TTC549 (cell line): ENCODE data around the gene NUP214.
"Not testable (repeated sequence)": the region's sequence is repeated elsewhere in the genome, so short reads cannot be mapped to it uniquely, and the experiment has no call there.

ENCODE experiments used
- FAIRE-seq: peaks from 2 replicates; lab custom pipeline; 2012; peaks lifted over from hg19 to GRCh38; lab: Jason Lieb, UNC

Gene NUP214

DNA sequence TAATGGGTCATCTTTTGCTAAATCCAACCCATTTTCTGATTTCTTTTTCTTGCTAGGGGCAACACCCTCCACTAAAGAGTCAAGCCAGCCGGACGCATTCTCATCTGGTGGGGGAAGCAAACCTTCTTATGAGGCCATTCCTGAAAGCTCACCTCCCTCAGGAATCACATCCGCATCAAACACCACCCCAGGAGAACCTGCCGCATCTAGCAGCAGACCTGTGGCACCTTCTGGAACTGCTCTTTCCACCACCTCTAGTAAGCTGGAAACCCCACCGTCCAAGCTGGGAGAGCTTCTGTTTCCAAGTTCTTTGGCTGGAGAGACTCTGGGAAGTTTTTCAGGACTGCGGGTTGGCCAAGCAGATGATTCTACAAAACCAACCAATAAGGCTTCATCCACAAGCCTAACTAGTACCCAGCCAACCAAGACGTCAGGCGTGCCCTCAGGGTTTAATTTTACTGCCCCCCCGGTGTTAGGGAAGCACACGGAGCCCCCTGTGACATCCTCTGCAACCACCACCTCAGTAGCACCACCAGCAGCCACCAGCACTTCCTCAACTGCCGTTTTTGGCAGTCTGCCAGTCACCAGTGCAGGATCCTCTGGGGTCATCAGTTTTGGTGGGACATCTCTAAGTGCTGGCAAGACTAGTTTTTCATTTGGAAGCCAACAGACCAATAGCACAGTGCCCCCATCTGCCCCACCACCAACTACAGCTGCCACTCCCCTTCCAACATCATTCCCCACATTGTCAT is 72.0 kb downstream of the NUP214 start:
- no peak for FAIRE-seq

DNA sequence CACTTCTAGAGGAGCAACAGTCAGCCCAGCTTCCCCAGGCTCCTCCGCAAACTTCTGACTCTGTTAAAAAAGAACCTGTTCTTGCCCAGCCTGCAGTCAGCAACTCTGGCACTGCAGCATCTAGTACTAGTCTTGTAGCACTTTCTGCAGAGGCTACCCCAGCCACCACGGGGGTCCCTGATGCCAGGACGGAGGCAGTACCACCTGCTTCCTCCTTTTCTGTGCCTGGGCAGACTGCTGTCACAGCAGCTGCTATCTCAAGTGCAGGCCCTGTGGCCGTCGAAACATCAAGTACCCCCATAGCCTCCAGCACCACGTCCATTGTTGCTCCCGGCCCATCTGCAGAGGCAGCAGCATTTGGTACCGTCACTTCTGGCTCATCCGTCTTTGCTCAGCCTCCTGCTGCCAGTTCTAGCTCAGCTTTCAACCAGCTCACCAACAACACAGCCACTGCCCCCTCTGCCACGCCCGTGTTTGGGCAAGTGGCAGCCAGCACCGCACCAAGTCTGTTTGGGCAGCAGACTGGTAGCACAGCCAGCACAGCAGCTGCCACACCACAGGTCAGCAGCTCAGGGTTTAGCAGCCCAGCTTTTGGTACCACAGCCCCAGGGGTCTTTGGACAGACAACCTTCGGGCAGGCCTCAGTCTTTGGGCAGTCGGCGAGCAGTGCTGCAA is 72.8 kb downstream of the NUP214 start:
- FAIRE-seq = no peak

DNA sequence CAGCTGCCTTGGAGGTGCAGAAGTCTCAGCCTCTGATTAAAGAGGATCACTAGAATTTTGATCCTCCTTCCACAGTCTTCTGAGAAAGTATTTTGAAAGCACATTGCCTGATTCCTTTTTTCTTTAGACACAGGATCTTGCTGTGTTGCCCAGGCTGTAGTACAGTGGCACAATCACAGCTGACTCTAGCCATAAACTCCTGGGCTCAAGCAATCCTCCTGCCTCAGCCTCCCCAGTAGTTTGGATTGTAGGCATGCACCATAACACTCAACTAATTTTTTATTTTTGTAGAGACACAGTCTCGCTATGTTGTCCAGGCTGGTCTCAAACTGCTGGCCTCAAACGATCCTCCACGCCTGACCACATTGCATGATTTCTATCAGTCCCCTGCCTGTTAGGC is 76.5 kb downstream of the NUP214 start:
- FAIRE-seq = no peak

DNA sequence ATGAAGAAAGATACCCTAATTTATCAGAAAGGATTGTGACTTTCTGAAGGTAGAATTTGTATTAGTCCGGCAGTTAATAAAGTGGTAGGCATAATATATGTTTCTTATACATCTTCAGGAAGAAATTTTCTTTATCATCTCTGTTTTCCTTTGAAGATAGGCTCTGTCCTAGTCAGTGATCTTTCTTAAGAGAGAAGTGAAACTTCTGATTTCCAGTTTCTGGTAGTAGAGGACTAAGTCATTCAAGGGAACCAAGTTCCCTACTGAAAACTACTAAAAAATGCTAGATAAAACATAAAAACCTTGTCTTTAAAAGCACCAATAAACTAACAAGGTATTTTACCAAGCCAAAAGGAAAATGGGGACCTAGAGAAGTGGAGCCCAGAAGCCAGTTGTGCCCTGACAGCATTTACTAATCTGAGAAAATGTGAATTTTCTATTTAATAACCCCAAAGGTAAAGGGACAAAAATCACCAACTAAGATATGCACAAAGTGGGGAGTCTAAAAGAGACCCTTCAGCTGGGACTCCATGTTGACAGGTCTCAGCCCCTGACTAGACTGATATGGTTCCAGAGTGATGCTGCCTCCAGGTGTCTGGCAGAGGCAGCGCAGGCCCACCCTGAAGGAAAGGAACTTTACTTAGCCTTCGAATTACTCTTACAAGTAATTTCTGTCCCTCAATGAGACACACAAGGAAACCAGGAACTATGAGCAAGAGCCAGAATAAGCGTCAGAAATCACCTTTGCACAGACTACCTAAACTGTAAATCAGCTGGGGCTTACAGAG is 78.2 kb downstream of the NUP214 start:
- no peak for FAIRE-seq

DNA sequence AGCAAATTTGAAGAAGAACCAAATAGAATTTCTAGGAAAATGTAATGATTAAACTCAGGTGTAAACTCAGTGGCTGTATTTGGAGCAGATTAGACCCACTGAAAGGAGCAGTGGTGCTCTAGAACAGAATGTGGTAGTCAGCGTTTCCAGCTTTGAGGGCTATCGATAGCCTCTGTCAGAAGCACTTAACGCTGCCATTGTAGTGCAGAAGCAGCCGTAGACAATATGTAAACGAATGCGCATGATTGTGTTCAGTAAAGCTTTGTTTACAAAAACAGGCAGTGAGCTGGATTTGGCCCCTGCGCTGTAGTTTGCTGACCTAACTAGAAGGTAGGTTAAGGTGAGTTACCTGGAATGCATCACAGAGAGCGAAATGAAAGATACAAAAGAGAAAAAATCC is 78.9 kb downstream of the NUP214 start:
- no peak for FAIRE-seq

DNA sequence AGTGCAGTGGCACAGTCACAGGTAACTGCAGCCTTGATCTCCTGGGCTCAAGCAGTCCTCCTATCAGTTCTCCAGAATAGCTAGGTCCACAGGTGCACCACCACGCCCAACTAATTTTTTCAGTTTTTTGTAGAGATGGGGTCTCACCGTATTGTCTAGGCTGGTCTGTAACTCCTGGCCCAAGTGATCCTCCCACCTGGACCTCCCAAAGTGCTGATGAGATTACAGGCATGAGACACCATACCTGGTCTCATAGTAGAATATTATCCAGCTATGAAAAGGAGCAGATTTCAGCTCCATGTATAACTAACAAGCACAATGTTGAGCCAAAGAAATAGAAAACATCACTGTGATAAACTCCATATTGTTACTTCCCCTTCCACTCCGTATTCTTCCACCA is 81.1 kb downstream of the NUP214 start:
- no peak for FAIRE-seq

DNA sequence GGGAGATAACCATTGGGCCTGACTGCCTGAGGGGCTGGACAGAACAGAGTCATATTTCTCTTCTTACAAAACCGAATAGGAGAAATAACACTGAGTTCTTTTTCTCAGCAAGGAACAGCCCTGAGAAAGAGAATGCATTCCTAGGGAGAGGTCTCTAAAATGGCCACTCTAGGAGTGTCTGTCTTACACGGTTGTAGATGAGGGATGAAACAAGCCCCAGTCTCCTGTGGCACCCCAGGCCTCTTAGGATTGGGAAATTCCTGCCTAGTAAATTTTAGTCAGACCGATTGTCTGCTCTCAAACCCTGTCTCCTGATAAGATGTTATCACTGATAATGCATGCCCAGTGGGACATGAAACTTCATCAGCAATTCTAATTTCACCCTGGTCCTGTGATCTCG is 86.5 kb downstream of the NUP214 start:
- not testable (repeated sequence) for FAIRE-seq

DNA sequence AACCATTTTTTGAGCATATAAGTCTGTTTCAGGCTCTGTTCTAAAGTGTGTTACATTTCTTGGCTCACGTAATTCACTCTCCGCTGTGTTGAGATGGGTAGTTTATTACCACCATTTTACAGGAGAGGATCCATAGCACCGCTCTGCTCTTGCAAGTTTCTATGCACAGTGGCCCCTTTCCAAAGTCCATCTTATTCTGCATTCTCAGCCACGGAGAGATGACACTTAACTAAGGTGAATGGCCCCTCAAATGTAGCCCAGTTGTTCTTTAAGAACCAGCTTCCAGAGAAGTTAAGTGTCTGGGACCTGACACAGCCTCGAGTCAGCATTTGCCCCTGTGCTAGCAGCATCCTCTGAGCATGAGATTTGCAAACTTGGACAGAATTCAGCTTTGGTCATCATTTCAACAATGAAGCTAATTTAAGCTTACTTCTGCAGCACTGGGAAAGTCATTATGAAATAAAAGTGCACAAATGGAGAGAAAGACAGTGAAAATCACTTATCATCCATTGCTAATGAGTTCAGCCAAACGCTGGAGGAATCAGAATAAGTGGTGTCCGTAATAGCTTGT is 89.0 kb downstream of the NUP214 start:
- FAIRE-seq = no peak

DNA sequence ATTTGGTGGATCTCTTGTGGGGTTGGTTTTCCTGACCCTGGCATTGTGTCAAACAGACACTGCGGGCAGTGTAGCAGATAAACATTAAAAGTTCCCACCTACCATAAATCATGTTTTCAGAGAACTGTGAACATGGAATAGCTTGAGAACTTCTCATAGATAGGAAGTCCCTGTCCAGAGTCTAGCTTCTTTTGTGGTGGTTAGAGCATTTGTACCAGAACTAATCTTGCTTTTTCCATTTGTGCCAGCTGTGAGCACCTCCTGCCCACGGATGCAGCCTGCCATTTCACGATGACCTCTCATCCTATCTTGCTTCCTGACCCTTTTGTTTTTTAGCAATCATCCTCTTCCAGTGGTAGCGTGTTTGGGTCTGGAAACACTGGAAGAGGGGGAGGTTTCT is 89.5 kb downstream of the NUP214 start:
- no peak for FAIRE-seq

DNA sequence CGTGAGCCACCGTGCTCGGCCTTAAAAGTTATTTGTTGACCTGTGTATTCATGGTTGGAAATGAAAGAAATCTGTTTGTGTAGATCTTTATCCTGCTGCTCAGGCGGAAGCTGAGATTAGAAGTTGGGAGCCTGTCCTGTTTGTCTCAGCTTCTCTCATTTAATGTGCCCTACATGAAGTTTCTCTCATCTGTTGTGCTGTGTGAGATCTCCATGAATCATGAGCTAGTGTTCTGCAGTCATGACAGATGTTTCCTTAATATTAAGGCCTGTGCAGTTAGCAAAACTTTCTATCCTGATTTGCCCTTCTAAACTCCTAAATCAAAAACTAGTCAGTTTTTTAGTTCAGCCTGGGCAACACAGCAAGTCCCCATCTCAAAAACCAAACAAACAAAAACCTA is 91.4 kb downstream of the NUP214 start:
- no peak for FAIRE-seq

DNA sequence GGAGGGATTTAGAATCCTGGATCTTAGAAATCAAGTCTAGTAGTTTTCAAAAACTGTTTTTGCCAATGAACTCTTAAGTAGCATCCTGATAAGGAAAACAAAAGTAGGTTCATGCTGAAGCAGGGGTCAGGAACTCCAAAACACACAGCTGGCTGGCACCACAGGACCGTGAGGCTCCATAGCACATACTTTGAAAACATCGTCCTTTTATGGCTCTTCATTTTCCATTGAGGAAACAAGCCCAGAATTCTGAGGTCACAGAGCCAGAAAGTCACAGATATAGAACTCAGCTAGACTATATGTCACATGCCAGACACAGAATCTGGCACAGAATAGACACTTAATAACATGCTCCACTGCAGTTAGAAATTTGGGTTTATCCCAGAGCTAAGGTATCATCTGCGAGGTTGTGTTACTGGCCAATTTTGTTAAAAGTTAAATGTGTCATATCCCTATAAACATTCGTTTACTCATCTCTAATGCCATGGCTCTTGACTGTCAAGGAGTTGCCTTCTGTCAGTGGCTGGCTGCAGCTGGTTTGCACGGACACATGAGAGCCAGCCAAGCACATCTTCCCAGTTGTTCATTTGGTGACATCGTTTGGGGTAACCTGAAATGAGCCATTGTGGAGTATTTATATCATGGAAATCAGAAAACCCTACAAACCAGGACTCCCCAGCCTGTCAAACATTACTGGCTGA is 92.1 kb downstream of the NUP214 start:
- no peak for FAIRE-seq

DNA sequence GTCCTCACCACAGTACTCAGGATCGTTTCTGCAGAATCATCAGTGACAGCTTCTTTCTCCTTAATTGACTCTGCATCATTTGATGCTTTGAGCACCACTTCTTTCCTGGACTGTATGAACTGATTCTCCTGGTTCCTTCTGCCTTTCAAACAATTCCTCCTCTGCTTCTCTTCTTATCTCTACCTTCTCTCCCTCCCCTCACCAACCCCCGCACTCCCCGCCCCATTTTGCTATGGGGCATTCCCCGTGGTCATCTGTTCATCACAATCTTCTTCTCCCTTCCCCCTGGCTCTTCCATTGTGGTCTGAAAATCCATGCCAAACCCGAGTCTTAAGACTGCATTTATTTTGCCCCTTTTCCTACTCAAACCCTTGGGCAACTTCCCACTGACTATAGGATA is 93.0 kb downstream of the NUP214 start:
- no peak for FAIRE-seq

DNA sequence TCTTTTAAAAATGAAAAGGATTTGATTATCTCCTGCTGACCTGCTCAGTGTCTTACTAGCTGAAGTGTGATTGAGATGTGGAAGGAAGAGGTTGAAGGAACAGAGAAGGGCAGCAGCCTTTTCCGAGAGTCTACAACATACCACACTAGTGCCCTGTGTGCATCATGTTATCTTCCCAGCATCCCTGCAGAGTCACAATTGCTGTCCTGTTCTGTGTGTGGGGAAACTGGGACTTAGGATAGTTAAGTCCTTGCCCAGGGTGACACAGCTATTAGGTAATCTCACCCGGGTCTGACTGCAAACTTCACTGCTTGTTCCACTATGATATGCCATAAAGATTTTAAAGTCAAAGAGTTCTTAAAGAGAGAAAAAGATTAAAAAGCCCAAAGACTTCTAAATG is 95.1 kb downstream of the NUP214 start:
- FAIRE-seq = no peak

DNA sequence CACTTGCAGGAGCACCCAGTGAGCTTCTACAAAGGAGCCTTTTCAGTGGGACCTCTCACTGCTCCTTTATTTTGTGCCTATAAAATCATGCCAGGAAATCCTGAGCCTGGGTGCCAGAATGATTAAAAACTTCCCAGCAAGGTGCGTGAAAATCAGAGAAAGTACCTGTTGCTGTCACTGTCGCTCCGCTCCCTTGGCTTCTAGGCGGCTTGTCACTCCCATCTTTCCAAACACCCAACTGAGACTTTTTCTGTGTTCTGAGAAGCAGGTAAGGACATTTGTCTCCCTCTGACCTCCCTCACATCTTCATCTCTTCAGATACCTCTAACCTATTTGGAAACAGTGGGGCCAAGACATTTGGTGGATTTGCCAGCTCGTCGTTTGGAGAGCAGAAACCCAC is 97.1 kb downstream of the NUP214 start:
- FAIRE-seq = no peak

DNA sequence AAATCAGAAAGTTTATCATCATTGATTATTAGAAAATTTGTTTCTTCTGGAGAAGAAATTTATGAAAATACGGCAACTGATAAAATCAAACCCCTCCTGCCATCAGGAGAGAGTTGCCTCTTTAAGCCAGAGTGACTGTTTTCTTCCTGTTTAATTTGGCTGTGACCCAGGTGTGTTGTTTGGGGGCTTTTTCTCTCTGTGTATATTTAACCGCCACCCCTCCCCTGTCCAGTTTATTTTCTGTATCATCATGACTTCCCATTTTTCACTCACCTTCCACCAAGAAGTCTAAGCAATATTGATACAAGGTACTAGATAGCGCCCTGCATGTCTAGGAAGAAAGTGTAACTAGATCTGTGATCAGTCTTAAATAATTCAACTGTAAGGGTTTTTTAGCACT is 100.8 kb downstream of the NUP214 start:
- FAIRE-seq = no peak

DNA sequence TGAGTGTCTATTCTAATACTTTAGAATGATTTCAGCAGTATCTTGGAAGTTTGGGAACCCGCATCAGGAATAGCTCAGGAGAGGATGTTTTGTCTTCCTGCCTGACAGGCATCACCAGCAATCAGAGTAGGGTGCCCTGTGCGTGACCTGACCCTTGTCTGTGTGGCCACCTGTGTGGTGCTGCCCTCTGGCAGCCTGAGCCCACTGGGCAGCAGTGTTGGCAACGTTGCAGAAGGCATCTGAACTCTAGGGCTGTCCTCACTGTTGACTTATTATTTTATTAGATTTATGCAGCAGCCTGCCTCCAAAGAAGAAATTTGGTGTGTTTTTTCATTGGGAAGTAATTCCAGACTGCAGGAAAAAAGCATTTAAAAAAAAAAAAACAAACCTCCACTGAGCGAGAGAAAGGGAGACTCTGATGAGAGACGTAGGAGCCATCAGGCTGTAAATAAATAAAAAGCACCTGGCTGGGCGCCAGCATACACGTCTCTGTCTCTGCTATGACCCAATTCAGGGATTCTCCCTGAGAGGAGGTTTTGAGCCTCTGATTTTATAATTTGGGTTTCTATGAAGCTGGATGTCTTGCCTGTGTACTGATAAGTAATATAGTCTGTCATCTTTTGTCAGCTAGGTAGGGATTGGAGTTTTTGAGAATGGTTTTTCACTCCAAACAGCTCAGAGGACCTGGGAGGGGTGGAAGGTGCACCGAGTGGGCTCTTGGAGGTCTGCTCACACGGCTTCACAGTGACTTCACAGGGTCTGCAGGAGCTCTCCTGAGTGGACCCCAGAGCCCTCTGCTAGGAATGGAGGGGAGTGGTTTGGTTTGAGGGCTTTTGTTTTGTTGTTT is 101.9 kb downstream of the NUP214 start:
- FAIRE-seq = no peak

DNA sequence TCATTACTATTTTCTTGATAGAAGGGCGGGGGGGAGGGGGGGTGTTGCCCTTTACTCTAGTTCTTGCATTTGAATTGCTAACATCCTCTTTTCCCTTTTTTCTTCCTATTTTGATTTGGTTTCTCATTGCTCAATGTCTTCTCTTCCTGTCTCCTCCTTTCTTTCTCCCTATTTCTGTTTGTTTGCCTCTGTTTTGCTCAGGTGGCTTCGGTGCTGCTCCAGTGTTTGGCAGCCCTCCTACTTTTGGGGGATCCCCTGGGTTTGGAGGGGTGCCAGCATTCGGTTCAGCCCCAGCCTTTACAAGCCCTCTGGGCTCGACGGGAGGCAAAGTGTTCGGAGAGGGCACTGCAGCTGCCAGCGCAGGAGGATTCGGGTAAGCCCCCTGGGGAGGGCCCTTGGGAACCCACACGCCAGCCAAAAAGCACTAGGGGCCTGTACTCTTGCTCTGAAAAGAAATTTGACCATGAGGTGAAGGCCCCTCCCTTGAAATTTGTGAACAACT is 102.6 kb downstream of the NUP214 start:
- FAIRE-seq = no peak

DNA sequence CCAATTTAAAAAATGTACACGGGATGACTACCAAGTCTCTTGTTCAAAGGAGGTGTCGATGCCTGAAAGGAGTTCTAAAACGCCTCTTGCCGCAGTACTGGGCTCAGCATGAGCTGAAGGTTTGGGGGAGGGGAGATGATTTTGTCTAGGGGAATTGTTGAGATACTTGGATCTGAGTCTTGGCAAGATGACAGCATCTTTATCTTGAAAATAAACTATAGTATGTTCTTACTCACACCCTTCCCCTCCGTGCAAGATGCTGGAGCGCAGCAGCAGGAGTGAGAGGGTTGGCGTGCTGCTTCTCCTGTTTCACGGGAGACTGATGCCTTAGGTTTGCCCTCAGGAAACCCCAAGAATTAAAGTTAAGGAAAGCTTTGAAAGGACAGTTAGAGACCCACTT is 103.6 kb downstream of the NUP214 start:
- no peak for FAIRE-seq

DNA sequence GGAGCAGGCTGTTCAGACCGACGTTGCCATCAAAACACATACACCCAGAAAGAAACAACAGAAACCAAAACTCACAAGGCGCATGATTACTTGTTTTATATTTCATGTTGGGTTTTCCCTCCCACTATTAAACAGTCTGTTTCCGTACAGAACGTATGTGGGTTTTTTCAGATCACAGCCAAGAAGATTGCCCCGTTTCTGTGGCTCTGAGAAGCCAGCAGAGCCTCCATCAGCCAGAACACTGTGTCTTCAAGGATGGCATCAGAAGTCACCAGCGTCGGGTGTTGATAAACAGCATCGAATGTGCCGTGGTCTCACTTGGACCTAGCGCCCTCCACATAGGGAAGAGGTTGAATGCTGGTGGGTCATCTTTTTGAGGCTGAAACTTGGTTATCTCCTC is 108.2 kb downstream of the NUP214 start:
- no peak for FAIRE-seq

DNA sequence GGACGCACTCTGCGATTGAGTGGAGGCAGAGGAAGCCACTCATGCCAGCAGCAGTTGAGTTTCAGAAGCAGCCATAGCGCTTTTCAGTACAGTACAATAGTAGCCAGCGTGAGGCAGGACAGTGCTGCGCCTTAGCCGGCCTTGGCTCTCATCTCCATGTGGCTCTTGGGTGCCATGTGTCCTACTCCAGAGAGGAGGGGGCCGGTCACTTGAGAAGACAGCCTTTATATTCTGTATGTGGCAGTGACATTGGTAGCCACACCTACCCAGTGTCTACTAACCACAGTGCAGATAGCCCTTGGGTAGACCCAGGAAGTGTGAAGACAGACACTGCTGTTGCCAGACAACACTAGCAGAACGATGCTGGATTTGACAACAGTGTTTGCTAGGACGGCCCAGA is 108.6 kb downstream of the NUP214 start:
- no peak for FAIRE-seq

DNA sequence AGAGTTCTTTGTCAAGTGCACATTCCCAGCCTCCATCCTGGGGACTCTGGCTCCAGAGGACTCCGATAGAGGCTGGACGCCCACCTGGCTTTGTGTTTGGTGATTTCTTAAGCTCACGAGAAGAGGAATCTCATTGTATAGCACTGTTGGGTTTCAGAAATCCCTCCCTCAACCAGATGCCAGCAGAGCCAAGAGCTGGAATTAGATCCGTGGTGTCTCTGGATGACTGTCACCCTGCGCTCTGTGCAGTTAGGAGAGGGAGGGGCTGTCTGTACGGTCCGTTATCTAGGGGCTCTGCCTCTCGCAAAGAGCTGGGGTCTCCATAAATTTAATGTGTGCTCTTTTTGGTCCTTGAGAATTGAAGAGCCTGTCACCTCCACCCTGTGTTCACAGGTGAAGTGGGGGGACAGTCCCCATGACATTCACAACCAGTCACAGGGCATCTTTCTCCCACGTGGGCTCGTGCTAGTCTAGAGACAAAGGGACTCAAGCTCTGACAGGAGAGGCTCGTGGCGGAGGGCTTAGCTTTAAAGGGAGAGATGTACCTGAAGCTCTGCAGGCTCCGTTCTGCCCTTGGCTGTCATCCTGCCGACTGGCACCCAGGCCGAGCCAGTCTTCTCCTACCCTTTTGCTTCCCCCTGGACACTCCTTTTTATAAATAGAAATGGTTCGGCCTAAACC is 109.6 kb downstream of the NUP214 start:
- FAIRE-seq = no peak
